ENCODE results near the gene KRTAP6-2.

The KRTAP6-2 gene

GRCh38 chr21:30598802-30599201 lies at the start of gene KRTAP6-2:
Gene KRTAP6-2, minus strand, starts transcription at chr21:30598902. Its CDS starts 28 bp downstream, at chr21:30598874.
- no peak for DNase-seq

GRCh38 chr21:30646904-30647414 lies 48.3 kb upstream of the KRTAP6-2 start:
- DNase-seq, result no peak

GRCh38 chr21:30642564-30642963 lies 43.9 kb upstream of the KRTAP6-2 start, which contains the start of gene KRTAP20-3:
Gene KRTAP20-3, plus strand, starts transcription at chr21:30642864.
- no peak for DNase-seq

GRCh38 chr21:30638686-30639085 lies 40.0 kb upstream of the KRTAP6-2 start:
- DNase-seq, result no peak

- DNase-seq, result no peak
Observed at GRCh38 chr21:30634906-30635305, 36.2 kb upstream of the KRTAP6-2 start, which contains the start of gene KRTAP20-2. Gene KRTAP20-2, plus strand, starts transcription at chr21:30635206. Its CDS starts 58 bp downstream, at chr21:30635264.

- no peak for DNase-seq
Observed at GRCh38 chr21:30629200-30629599, 30.5 kb upstream of the KRTAP6-2 start.

GRCh38 chr21:30628109-30628508 lies 29.4 kb upstream of the KRTAP6-2 start:
- DNase-seq, result no peak

GRCh38 chr21:30625449-30626165 lies 26.9 kb upstream of the KRTAP6-2 start:
- DNase-seq, result no peak

- DNase-seq, result no peak
Observed at GRCh38 chr21:30623362-30623761, 24.7 kb upstream of the KRTAP6-2 start.

GRCh38 chr21:30620522-30620921 lies 21.8 kb upstream of the KRTAP6-2 start, which contains the start of gene KRTAP20-4:
Gene KRTAP20-4, plus strand, starts transcription at chr21:30620627.
- no peak for DNase-seq

GRCh38 chr21:30620080-30620479 lies 21.4 kb upstream of the KRTAP6-2 start:
- DNase-seq, result no peak

GRCh38 chr21:30616125-30616524 lies 17.4 kb upstream of the KRTAP6-2 start, which contains the start of gene KRTAP20-1:
Gene KRTAP20-1, plus strand, starts transcription at chr21:30616425. Its CDS starts 30 bp downstream, at chr21:30616455.
- no peak for DNase-seq

GRCh38 chr21:30615199-30615598 lies 16.5 kb upstream of the KRTAP6-2 start:
- DNase-seq, result no peak

- no peak for DNase-seq
Observed at GRCh38 chr21:30613836-30614235, 15.1 kb upstream of the KRTAP6-2 start, which contains the start of gene KRTAP6-1. Gene KRTAP6-1, minus strand, starts transcription at chr21:30613930. Its CDS starts 26 bp downstream, at chr21:30613904.

- no peak for DNase-seq
Observed at GRCh38 chr21:30612132-30612531, 13.4 kb upstream of the KRTAP6-2 start.

GRCh38 chr21:30605968-30606367 lies 7.3 kb upstream of the KRTAP6-2 start:
- no peak for DNase-seq

- no peak for DNase-seq
Observed at GRCh38 chr21:30600787-30601186, 2.1 kb upstream of the KRTAP6-2 start, which contains the start of gene KRTAP22-1. Gene KRTAP22-1, plus strand, starts transcription at chr21:30601087.

GRCh38 chr21:30592140-30592539 lies 6.6 kb downstream of the KRTAP6-2 start, which contains the start of gene KRTAP6-3:
Gene KRTAP6-3, plus strand, starts transcription at chr21:30592440. Its CDS starts 6 bp downstream, at chr21:30592446.
- no peak for DNase-seq

GRCh38 chr21:30590297-30590696 lies 8.4 kb downstream of the KRTAP6-2 start, which contains the start of gene KRTAP22-2:
Gene KRTAP22-2, minus strand, starts transcription at chr21:30590397.
- no peak for DNase-seq

- DNase-seq, result no peak
Observed at GRCh38 chr21:30582870-30583269, 15.8 kb downstream of the KRTAP6-2 start.

GRCh38 chr21:30580132-30580531 lies 18.6 kb downstream of the KRTAP6-2 start:
- no peak for DNase-seq

GRCh38 chr21:30579346-30579745 lies 19.4 kb downstream of the KRTAP6-2 start:
- DNase-seq, result no peak

- no peak for DNase-seq
Observed at GRCh38 chr21:30577766-30578165, 20.9 kb downstream of the KRTAP6-2 start.

GRCh38 chr21:30567617-30568016 lies 31.1 kb downstream of the KRTAP6-2 start:
- no peak for DNase-seq
